Glutamatergic neuron (in vitro differentiated cells): ENCODE measurements around the gene PPP1R9A. TPM values are rescaled to one million over a fixed set of nuclear protein-coding genes. Genes with fewer than 3 reads are reported as not detected.

Source experiments
- DNase-seq: peaks from one replicate; pipeline ENCODE4 v3.0.0; 2022
- H3K27ac Mint-ChIP-seq: one replicate; pipeline ENCODE4 v1.8.0; 2020; ENCODE audit warnings: mild to moderate bottlenecking, mixed read lengths, inconsistent platforms; ENCODE audit not compliant: unreplicated experiment
- H3K27me3 Mint-ChIP-seq: one replicate; pipeline ENCODE4 v1.8.0; 2020; ENCODE audit warnings: mild to moderate bottlenecking, moderate library complexity, mixed read lengths, inconsistent platforms; ENCODE audit not compliant: unreplicated experiment
- H3K36me3 Mint-ChIP-seq: one replicate; pipeline ENCODE4 v1.8.0; 2020; ENCODE audit warnings: mild to moderate bottlenecking, mixed read lengths, inconsistent platforms; ENCODE audit not compliant: unreplicated experiment
- H3K4me1 Mint-ChIP-seq: one replicate; pipeline ENCODE4 v1.8.0; 2020; ENCODE audit warnings: mild to moderate bottlenecking, low read depth, mixed read lengths, inconsistent platforms; ENCODE audit not compliant: unreplicated experiment
- H3K4me3 Mint-ChIP-seq: one replicate; pipeline ENCODE4 v1.8.0; 2020; ENCODE audit warnings: mild to moderate bottlenecking, mixed read lengths, inconsistent platforms; ENCODE audit not compliant: unreplicated experiment
- H3K9me3 Mint-ChIP-seq: one replicate; pipeline ENCODE4 v1.8.0; 2020; ENCODE audit warnings: mild to moderate bottlenecking, moderate library complexity, mixed read lengths, inconsistent platforms; ENCODE audit not compliant: unreplicated experiment
- total RNA-seq: library from RNA; stranded (reverse); fragmentation: NEBNext Ultra II Directional; extraction: Animal tissue kit (Norgen Biotek cat#: 25700); gene quantifications from one replicate; pipeline ENCODE4 v1.2.1, GENCODE V29; 2021; ENCODE audit not compliant: unreplicated experiment
- TF ChIP-seq, protein P1 (sequence below): fragments of 200-600 bp; sonication (generic); IDR thresholded peaks from one replicate; pipeline ENCODE4 v1.5.0; 2021; ENCODE audit not compliant: partially characterized antibody, unreplicated experiment

Gene PPP1R9A
- total RNA-seq, 1 donor from 2014 or later, result 14.7 TPM

DNA sequence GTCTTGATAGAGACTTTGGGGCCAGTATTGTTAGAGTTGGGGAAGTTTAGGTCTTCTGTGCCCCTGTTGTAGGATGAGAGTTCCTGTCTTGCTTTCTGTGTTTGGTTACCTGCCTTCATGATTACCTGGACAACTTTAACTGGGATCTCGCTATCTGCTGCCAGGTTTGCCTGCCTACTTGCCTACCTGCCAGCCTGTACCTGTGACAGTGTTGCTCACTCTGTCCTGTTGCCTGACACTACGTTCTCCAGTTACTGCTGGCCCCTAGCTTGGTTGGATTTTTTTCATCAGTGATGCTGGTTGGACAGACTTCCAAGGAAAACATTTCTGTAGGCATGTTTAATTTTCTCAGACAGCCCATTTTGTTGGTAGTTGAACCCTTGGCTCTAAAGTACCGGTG, 48.4 kb downstream of the PPP1R9A start:
- no peaks in the 10 kb centered on the region for H3K27me3 Mint-ChIP-seq
- TF ChIP-seq, protein P1, sequence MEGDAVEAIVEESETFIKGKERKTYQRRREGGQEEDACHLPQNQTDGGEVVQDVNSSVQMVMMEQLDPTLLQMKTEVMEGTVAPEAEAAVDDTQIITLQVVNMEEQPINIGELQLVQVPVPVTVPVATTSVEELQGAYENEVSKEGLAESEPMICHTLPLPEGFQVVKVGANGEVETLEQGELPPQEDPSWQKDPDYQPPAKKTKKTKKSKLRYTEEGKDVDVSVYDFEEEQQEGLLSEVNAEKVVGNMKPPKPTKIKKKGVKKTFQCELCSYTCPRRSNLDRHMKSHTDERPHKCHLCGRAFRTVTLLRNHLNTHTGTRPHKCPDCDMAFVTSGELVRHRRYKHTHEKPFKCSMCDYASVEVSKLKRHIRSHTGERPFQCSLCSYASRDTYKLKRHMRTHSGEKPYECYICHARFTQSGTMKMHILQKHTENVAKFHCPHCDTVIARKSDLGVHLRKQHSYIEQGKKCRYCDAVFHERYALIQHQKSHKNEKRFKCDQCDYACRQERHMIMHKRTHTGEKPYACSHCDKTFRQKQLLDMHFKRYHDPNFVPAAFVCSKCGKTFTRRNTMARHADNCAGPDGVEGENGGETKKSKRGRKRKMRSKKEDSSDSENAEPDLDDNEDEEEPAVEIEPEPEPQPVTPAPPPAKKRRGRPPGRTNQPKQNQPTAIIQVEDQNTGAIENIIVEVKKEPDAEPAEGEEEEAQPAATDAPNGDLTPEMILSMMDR, result no peak
- H3K27ac Mint-ChIP-seq, result no peak overlapping the region
- H3K4me3 Mint-ChIP-seq, result no peak overlapping the region
- no peaks in the 10 kb centered on the region for H3K4me1 Mint-ChIP-seq
- peaks cover 2% of the 10 kb centered on the region for H3K9me3 Mint-ChIP-seq
- no peak for DNase-seq
- H3K36me3 Mint-ChIP-seq, result no peaks in the 10 kb centered on the region

DNA sequence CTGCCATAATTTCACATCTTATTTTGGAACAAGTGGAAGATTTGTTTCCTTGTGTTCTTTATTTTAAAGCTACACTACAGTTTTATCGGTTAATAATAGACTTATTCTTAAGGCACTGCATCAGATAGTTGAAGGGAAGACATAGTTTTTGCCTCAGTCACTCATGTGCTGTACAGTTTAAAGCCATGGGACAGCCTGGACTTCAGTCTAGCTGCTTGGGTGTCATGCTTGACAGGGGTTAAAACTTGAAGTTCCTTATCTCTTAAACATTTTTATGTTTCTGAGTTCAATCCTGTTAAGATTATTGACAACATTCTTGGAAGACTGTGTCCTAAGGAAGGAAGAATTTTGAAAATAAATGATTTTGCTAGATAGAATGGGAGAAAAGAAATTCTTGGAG, 49.7 kb downstream of the PPP1R9A start:
- H3K4me1 Mint-ChIP-seq, result no peaks in the 10 kb centered on the region
- no peak overlapping the region for H3K4me3 Mint-ChIP-seq
- no peak overlapping the region for H3K27ac Mint-ChIP-seq
- DNase-seq, result no peak
- H3K36me3 Mint-ChIP-seq, result no peaks in the 10 kb centered on the region
- TF ChIP-seq, protein P1, result no peak
- peaks cover under 1% of the 10 kb centered on the region for H3K9me3 Mint-ChIP-seq
- no peaks in the 10 kb centered on the region for H3K27me3 Mint-ChIP-seq

DNA sequence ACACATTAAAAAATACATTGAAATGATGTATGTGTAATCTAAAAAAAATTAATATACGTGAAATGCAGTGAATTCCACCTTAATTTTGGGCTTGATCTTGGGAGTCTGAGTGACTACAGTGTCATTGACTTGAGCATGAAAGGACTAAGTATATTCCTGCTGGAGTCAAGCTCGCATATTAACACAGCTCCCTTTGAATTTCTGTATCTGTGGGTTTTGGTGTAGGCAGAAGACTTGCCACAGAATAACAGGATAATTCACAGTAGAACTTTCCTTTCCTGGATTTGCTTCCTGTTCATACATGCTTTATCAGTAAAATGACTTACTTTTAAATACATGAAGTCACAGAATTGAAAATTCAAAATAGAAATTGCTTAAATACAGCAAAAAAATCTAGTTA, 55.3 kb downstream of the PPP1R9A start:
- no peaks in the 10 kb centered on the region for H3K36me3 Mint-ChIP-seq
- no peak overlapping the region for H3K27ac Mint-ChIP-seq
- TF ChIP-seq, protein P1, result no peak

DNA sequence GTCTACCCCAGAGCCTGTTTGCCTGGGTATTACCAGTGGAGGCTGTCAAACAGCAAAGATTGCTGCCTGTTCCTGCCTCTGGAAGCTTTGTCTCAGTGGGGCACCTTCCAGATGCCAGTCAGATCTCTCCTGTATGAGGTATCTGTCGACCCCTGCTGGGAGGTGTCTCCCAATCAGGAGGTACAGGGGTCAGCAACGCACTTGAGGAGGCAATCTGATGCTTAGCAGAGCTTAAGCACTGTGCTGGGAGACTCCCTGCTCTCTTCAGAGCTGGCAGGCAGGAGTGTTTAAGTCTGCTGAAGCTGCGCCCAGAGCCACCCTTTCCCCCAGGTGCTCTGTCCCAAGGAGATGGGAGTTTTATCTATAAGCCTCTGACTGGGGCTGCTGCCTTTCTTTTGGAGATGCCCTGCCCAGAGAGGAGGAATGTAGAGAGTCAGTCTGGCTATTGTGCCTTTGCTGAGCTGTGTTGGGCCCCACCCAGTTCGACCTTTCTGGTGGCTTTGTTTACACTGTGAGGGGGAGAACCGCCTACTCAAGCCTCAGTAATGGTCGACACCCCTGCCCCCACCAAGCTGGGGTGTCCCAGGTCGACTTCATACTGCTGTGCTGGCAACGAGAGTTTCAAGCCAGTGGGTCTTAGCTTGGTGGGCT, 62.2 kb downstream of the PPP1R9A start:
- Mint-ChIP-seq H3K4me3 (no peak overlapping the region), H3K9me3 (no peaks in the 10 kb centered on the region), H3K4me1 (no peaks in the 10 kb centered on the region), H3K36me3 (no peaks in the 10 kb centered on the region), H3K27ac (no peak overlapping the region), H3K27me3 (peaks cover 1% of the 10 kb centered on the region)
- no peak for DNase-seq
- TF ChIP-seq, protein P1, result no peak

More for the DNA sequence above, 55.3 kb downstream of the PPP1R9A start:
- Mint-ChIP-seq H3K4me3 (no peak overlapping the region), H3K9me3 (no peaks in the 10 kb centered on the region), H3K27me3 (peaks cover 1% of the 10 kb centered on the region), H3K4me1 (no peaks in the 10 kb centered on the region)
- DNase-seq, result no peak

DNA sequence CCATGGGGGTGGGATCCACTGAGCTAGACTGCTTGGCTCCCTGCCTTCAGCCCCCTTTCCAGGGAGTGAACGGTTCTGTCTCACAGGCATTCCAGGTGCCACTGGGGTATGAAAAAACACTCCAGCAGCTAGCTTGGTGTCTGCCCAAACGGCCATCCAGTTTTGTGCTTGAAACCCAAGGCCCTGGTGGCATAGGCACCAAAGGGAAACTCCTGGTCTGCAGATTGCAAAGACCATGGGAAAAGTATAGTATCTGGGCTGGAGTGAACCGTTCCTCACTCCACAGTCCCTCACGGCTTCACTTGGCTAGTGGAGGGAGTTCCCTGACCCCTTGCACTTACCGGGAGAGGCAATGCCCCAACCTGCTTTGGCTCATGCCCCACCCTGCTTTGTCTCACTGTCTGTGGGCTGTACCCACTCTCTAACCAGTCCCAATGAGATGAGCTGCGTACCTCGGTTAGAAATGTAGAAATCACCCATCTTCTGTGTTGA, 62.7 kb downstream of the PPP1R9A start:
- Mint-ChIP-seq H3K27me3 (peaks cover under 1% of the 10 kb centered on the region), H3K36me3 (no peaks in the 10 kb centered on the region), H3K4me1 (no peaks in the 10 kb centered on the region), H3K9me3 (no peaks in the 10 kb centered on the region), H3K4me3 (no peak overlapping the region), H3K27ac (no peak overlapping the region)
- DNase-seq, result no peak
- TF ChIP-seq, protein P1, result no peak
